AG08395 (cell line): ENCODE data around the gene TP53BP2.

ENCODE experiments used
- DNase-seq: peaks from one replicate; pipeline ENCODE4 v3.0.0; 2012; ENCODE audit warnings: mixed read lengths, low spot score

TP53BP2 gene

GRCh38 chr1:223765036-223765718 lies 80.6 kb downstream of the TP53BP2 start:
- DNase-seq = no peak

GRCh38 chr1:223763881-223764280 lies 81.9 kb downstream of the TP53BP2 start:
- no peak for DNase-seq

- no peak for DNase-seq
Measured at GRCh38 chr1:223763251-223763650, 82.5 kb downstream of the TP53BP2 start.

- DNase-seq = no peak
Measured at GRCh38 chr1:223761411-223761810, 84.3 kb downstream of the TP53BP2 start.

GRCh38 chr1:223760833-223761232 lies 84.9 kb downstream of the TP53BP2 start:
- DNase-seq = no peak

GRCh38 chr1:223759273-223759672 lies 86.5 kb downstream of the TP53BP2 start:
- DNase-seq = no peak

GRCh38 chr1:223758734-223759133 lies 87.0 kb downstream of the TP53BP2 start:
- no peak for DNase-seq

GRCh38 chr1:223756806-223757700 lies 88.7 kb downstream of the TP53BP2 start:
- no peak for DNase-seq

- DNase-seq = no peak
Measured at GRCh38 chr1:223755992-223756775, 89.6 kb downstream of the TP53BP2 start.

- DNase-seq = no peak
Measured at GRCh38 chr1:223755432-223755792, 90.3 kb downstream of the TP53BP2 start.

- no peak for DNase-seq
Measured at GRCh38 chr1:223754681-223755431, 90.9 kb downstream of the TP53BP2 start.

- no peak for DNase-seq
Measured at GRCh38 chr1:223752721-223753515, 92.8 kb downstream of the TP53BP2 start.

- DNase-seq = no peak
Measured at GRCh38 chr1:223751696-223752095, 94.1 kb downstream of the TP53BP2 start.

- DNase-seq = no peak
Measured at GRCh38 chr1:223750730-223751570, 94.8 kb downstream of the TP53BP2 start.

GRCh38 chr1:223748773-223749733 lies 96.7 kb downstream of the TP53BP2 start:
- DNase-seq = peak; percentile 67

- DNase-seq = peak; percentile 47
Measured at GRCh38 chr1:223748405-223748772, 97.4 kb downstream of the TP53BP2 start.

- peak; percentile 50 for DNase-seq
Measured at GRCh38 chr1:223747838-223748335, 97.9 kb downstream of the TP53BP2 start.

- no peak for DNase-seq
Measured at GRCh38 chr1:223745731-223746130, 100.0 kb downstream of the TP53BP2 start.
